ENCODE results near the gene AP1S3.
"Not testable (repeated sequence)": the region's sequence is repeated elsewhere in the genome, so short reads cannot be mapped to it uniquely, and the experiment has no call there.

The AP1S3 gene

GRCh38 chr2:223811757-223812156 is 25.6 kb downstream of the AP1S3 start:
- in situ Hi-C loops (cut with MboI; ENCODE audit: low sequenced_read_pairs) = no loop called here

DNA sequence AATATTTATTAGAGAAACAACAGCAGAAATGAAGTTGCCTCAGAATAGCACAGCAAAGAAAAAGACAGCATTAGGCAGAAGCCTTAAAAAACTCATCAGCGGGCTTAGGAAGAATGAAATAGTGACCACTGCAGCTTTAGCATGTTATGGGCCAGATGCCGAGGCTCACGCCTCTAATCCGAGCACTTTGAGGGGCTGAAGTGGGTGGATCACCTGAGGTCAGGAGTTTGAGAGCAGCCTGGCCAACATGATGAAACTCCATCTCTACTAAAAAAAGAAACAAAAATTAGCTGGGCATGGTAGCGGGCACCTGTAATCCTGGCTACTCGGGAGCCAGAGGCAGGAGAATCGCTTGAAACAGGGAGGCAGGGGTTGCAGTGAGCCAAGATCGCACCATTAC is 32.4 kb downstream of the AP1S3 start:
- in situ Hi-C loops (cut with MboI; ENCODE audit: low sequenced_read_pairs) = no loop called here

DNA sequence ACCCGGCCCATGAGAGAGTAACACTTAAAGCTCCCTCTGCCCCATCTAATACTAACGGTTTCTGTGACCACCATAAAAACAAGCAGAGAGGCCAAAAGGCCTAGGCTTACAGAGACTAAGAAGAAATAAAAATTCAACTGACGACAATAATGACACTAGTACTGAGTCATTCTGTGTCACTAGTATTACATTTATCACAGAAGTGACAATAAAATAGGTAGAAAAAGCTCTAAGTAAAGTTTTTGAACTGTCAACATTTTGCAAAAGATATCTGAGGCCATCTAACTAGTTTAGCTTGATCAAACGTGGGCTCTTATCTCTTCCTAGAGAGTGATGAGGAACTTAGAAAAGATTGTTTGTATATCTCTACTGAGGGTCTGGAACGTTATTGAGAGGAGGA is 35.6 kb downstream of the AP1S3 start:
- in situ Hi-C loops (cut with MboI; ENCODE audit: low sequenced_read_pairs) = no loop called here

DNA sequence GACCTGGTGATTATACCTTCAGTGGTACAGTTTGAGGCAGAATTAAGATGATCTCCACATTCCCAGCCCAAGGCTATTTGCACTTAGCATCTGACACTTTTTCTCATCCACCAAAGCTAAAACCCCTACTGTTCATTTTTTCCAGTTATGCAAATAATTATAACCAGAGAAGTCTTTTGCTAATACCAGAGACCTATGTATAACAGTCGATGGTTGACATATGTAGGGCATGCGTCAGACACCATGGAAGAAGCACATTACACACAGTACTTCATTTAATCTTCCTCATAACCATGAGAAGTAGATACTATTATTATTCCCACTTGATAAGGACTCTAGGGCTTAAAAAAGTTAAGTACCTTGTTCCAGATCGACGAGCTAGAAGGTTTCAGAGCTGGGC is 36.5 kb downstream of the AP1S3 start:
- in situ Hi-C loops (cut with MboI; ENCODE audit: low sequenced_read_pairs) = no loop called here

DNA sequence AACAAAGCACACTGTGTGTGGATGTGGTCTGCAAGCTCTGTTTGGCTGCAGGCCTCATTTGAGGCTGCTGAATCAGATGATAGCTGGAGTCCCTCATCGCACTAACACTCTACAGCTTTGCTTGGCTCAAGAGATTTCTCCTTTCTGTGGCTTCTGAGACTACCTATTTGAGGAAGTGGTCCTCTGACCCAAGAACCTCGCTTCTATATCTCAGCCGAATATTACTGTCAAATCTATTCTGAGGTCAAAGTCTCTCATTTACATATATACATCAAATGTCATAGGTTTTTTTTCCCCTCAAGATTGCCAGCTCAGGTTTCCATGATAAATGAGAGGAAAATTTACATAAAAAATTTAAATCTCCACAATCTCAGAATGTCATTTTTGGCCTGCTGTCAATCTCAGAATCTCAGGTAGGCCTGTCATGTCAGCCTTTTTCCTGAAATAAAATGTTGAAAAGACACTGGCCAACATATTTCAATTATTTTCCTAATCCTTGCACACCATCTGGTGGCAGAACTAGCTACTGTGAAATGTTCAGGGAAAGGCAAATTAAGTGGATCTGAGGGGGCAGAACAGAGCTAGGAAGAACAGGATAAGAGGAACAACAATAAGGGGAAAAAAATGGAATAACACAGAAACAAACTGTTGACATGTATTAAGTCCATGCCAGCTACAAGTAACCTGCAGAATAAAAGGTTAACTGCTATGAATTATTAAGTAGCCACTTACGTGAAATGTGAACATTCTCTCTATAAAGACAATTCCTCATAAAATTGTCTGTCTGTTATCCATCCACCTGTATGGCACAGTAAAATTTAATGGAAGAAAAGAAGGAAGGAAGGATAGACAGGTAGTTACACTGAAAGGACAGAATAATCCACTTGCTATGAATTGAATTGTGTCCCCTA is 39.3 kb downstream of the AP1S3 start:
- in situ Hi-C loops (cut with MboI; ENCODE audit: low sequenced_read_pairs) = no loop called here

- in situ Hi-C loops (cut with MboI; ENCODE audit: low sequenced_read_pairs) = no loop called here
Measured at GRCh38 chr2:223797037-223797436, 40.3 kb downstream of the AP1S3 start.

GRCh38 chr2:223789423-223789822 is 48.0 kb downstream of the AP1S3 start:
- in situ Hi-C loops (cut with MboI; ENCODE audit: low sequenced_read_pairs) = no loop called here

DNA sequence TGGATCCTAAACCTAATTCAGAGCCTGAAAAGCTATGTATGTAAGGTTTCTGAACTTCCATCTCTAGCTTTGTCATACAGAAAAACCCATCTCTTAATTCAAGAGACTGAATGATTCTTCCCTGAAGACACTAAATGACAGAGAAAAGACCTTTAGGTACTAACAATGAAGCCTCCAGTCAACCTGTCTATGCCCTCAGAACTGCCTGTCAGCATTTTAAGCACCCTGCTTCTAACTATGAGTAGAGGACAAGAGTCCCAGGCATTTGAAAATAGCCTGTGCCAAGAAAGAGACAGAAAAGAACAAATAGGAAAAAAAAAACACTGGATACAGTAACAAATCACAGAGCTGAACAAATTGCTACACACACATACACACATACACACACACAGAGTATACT is 48.6 kb downstream of the AP1S3 start:
- in situ Hi-C loops (cut with MboI; ENCODE audit: low sequenced_read_pairs) = no loop called here

DNA sequence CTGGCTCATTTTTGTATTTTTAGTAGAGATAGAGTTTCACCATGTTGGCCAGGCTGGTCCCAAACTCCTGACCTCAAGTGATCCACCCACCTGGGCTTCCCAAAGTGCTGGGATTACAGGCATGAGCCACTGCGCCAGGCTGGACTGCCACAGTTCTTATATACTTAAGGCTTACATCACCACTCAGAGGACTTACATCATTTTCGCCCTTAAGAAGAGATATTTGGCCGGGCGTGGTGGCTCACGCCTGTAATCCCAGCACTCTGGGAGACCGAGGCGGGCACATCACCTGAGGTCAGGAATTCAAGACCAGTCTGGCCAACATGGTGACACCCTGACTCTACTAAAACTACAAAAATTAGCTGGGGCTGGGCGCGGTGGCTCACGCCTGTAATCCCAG is 49.3 kb downstream of the AP1S3 start:
- in situ Hi-C loops (cut with MboI; ENCODE audit: low sequenced_read_pairs) = not testable (repeated sequence)

- in situ Hi-C loops (cut with MboI; ENCODE audit: low sequenced_read_pairs) = no loop called here
Measured at GRCh38 chr2:223787358-223787757, 50.0 kb downstream of the AP1S3 start.

DNA sequence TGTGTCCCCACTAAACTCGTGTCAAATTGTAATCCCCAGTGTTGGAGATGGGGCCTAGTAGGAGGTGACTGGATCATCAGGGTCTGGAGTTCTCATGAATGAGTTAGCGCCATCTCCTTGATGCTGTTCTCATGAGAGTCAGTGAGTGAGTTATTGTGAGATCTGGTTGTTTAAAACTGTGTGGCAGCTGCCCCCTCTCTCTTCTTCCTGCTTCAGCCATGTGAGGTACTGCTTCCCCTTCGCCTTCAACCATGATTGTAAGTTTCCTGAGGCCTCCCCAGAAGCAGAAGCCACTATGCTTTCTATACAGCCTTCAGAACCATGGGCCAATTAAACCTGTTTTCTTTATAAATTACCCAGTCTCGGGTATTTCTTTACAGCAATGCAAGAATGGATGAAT is 50.4 kb downstream of the AP1S3 start:
- in situ Hi-C loops (cut with MboI; ENCODE audit: low sequenced_read_pairs) = no loop called here

GRCh38 chr2:223786236-223786635 is 51.1 kb downstream of the AP1S3 start:
- in situ Hi-C loops (cut with MboI; ENCODE audit: low sequenced_read_pairs) = no loop called here

DNA sequence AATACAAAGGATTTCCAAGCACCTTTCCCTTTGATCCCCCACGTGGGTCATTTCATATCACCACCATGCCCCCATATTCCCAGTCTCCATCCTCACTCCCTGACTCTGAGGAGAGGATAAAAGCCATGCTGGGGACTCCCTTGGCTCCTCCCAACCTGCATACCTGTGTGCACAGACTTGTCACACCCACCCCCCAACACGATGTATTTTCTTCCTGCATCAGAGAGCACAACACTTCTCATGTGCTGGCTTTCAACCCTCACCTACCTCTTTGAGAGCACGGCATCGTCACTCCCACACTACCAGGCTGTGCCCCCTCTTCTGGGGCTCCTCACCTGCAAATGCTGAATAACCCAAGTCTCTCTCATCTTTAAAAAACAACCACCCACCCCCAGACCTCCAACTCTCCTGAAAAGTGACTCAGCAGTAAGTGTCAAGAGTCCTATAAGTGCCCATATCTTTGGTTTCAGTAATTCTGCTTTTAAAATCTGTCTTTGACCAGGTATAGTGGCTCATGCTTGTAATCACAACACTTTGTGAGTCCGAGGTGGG is 53.1 kb downstream of the AP1S3 start:
- in situ Hi-C loops (cut with MboI; ENCODE audit: low sequenced_read_pairs) = no loop called here

- in situ Hi-C loops (cut with MboI; ENCODE audit: low sequenced_read_pairs) = no loop called here
Measured at GRCh38 chr2:223782629-223783028, 54.8 kb downstream of the AP1S3 start.

DNA sequence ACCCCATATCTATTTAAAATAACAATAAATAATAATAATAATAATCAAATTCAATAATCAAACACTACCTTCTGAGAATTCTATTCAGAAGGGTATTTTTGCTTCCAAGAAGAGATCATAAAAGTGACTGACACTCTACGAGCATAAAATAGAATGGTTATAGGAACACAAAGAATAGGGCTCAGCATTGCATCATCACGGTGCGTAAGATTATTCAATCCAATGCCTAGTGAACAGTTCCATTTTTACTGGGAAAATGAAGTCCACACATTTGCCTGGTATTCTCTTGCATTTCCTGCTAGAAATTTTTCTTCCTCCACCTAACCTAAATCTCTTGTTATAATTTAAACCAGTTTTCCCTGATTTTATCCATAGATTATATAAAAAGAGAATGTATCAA is 55.8 kb downstream of the AP1S3 start:
- in situ Hi-C loops (cut with MboI; ENCODE audit: low sequenced_read_pairs) = no loop called here

GRCh38 chr2:223779877-223780276 is 57.5 kb downstream of the AP1S3 start:
- in situ Hi-C loops (cut with MboI; ENCODE audit: low sequenced_read_pairs) = no loop called here

GRCh38 chr2:223774193-223774592 is 63.2 kb downstream of the AP1S3 start:
- in situ Hi-C loops (cut with MboI; ENCODE audit: low sequenced_read_pairs) = no loop called here

DNA sequence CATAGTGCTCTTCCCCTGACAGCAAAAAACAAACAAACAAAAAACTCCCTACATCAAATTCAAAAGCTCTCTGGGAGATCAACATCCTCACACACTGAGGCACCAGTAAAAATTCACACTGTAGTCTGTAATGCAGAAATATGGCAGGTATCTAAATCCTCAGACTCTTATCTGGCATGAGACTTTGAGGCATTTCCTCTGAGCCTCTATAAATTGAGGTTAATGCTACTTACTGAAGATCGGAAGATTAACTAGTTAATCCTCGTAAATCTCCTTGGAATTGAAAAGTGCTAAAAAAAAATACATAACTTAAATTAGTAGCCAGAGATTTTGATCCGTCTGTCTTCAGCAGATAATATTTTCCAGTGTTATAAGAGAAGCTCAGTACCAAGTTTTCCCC is 65.0 kb downstream of the AP1S3 start:
- in situ Hi-C loops (cut with MboI; ENCODE audit: low sequenced_read_pairs) = no loop called here

GRCh38 chr2:223771475-223771874 is 65.9 kb downstream of the AP1S3 start:
- in situ Hi-C loops (cut with MboI; ENCODE audit: low sequenced_read_pairs) = no loop called here

DNA sequence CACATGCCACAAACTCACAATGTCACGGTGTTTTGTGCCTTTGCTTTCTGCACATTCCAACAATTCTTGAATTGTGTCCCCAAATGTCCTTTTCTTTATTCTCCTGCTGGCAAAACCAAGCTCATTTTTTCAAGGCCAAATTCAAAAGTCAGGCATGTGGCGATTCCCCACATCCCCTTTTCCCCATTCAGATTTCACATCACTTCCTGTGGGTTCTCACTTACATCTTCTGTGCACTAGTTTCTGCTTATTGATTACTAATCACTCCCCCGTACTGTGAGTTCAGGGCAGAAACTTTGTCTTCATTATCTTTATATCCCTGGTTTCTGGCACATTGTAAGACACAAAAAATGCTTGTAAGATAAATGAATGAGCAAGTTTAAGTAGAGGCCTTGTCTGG is 69.2 kb downstream of the AP1S3 start:
- in situ Hi-C loops (cut with MboI; ENCODE audit: low sequenced_read_pairs) = no loop called here

GRCh38 chr2:223767341-223767740 is 70.0 kb downstream of the AP1S3 start:
- in situ Hi-C loops (cut with MboI; ENCODE audit: low sequenced_read_pairs) = no loop called here

DNA sequence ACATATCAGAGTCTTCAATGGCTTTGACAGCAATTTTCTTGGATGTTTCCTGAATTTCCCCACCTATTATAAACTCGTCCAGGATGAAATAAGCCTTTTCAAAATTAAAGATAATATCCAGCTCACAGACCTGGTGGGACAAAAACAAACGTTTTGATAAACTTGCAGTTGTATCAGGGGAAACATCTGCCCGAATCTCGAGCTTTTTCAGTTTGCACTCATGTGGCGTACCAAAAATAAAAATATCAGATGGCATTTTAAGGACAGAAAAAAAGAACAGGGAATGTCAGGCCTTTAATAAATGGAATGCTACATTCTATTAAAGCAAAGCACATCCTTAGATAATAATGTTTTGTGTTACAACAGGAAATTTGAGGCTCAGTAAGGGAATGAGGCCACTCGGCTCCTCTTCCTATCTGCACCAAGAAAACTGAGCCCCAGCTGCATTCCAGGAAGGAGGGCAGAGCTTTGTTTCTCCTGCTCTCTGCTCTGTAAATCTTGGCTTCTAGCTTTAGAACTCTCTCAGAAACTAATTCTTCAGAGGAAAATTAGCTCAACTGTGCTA is 72.1 kb downstream of the AP1S3 start:
- in situ Hi-C loops (cut with MboI; ENCODE audit: low sequenced_read_pairs) = no loop called here

Measured in HL-60/S4 treated with retinoic acid at 250 ng/mL for 4 days and 3 days (cell line).